Fibroblast of villous mesenchyme (primary cell): ENCODE measurements around the gene HMX1. TPM values are rescaled to one million over a fixed set of nuclear protein-coding genes. Genes with fewer than 3 reads are reported as not detected.

Experiments used
- DNase-seq: peaks from one replicate; pipeline ENCODE4 v3.0.0-alpha.2; 2010; ENCODE audit warnings: low read depth
- H3K4me3 ChIP-seq: 2 replicates; pipeline ENCODE4 v1.5.1; 2011; ENCODE audit warnings: low read depth, mild to moderate bottlenecking, low read length
- CTCF ChIP-seq: IDR thresholded peaks from 2 replicates; pipeline ENCODE4 v1.5.1; 2012; ENCODE audit warnings: low read depth, mild to moderate bottlenecking, low read length; ENCODE audit not compliant: insufficient read depth
- total RNA-seq: library from RNA; depleted of rRNA; stranded (reverse); fragments of >200 nt; gene quantifications from 2 replicates; pipeline ENCODE4 v1.2.3, GENCODE V29; 2012

Gene HMX1
- total RNA-seq, 1 donor: not detected

GRCh38 chr4:8860892-8861575 lies 10.6 kb downstream of the HMX1 start:
- TF ChIP-seq CTCF: no peak
- no peak overlapping the region for H3K4me3 ChIP-seq
- no peak for DNase-seq

GRCh38 chr4:8860096-8860891 lies 11.3 kb downstream of the HMX1 start:
- no peak overlapping the region for H3K4me3 ChIP-seq
- DNase-seq: no peak
- no peak for TF ChIP-seq CTCF

- H3K4me3 ChIP-seq: no peak overlapping the region
- DNase-seq: no peak
- no peak for TF ChIP-seq CTCF
Measured at GRCh38 chr4:8859550-8860095, 12.0 kb downstream of the HMX1 start.

- TF ChIP-seq CTCF: no peak
- H3K4me3 ChIP-seq: no peak overlapping the region
- DNase-seq: no peak
Measured at GRCh38 chr4:8858701-8859210, 12.9 kb downstream of the HMX1 start.

GRCh38 chr4:8857766-8858700 lies 13.6 kb downstream of the HMX1 start:
- no peak overlapping the region for H3K4me3 ChIP-seq
- no peak for DNase-seq
- TF ChIP-seq CTCF: no peak

- no peak for TF ChIP-seq CTCF
Measured at GRCh38 chr4:8856835-8857621, 14.6 kb downstream of the HMX1 start.

More at GRCh38 chr4:8856835-8857621, 14.6 kb downstream of the HMX1 start:
- no peak overlapping the region for H3K4me3 ChIP-seq
- DNase-seq: no peak
